ENCODE data around the gene KCNG4. TPM values are rescaled to one million over a fixed set of nuclear protein-coding genes. Genes with fewer than 3 reads are reported as not detected.

Gene KCNG4
- total and polyA plus RNA-seq, 8 donors = 0.03 to 0.06 (median 0.04) TPM; not detected in 3

GRCh38 chr16:84227548-84227947 is 12.3 kb downstream of the KCNG4 start:
- intact Hi-C loops (cut with DNase I) = no loop called here
- Histone ChIP-seq H3K4me3 (no peak overlapping the region), H3K36me3 (no peaks in the 10 kb centered on the region), H3K27me3 (peaks cover 0 to 18% of the 10 kb centered on the region in 2 donors), H3K4me1 (no peaks in the 10 kb centered on the region), H3K9me3 (no peaks in the 10 kb centered on the region), H3K27ac (no peak overlapping the region)
- ATAC-seq (no peak), DNase-seq (no peak)
- TF ChIP-seq CTCF (IDR thresholded peaks at IDR 0.05) = no peak

- no peak overlapping the region for H3K4me3 ChIP-seq
- H3K4me1 ChIP-seq = no peaks in the 10 kb centered on the region
- no peak for ATAC-seq
- DNase-seq = no peak
- H3K27me3 ChIP-seq = peaks cover 0 to 18% of the 10 kb centered on the region in 2 donors
- H3K36me3 ChIP-seq = no peaks in the 10 kb centered on the region
- H3K9me3 ChIP-seq = no peaks in the 10 kb centered on the region
- H3K27ac ChIP-seq = no peak overlapping the region
- no peak for TF ChIP-seq CTCF (IDR thresholded peaks at IDR 0.05)
- intact Hi-C loops (cut with DNase I) = no loop called here
These were observed 13.8 kb downstream of the KCNG4 start for GRCh38 chr16:84226026-84226425.

- no peaks in the 10 kb centered on the region for H3K4me1 ChIP-seq
- no peak overlapping the region for H3K27ac ChIP-seq
- peaks cover 0 to 18% of the 10 kb centered on the region in 2 donors for H3K27me3 ChIP-seq
- no peaks in the 10 kb centered on the region for H3K9me3 ChIP-seq
- DNase-seq = peak in 1 of 4 donors; percentile 28
- intact Hi-C loops (cut with DNase I) = no loop called here
- no peaks in the 10 kb centered on the region for H3K36me3 ChIP-seq
- ATAC-seq = no peak
- no peak overlapping the region for H3K4me3 ChIP-seq
- TF ChIP-seq CTCF (IDR thresholded peaks at IDR 0.05) = no peak
These were observed 14.2 kb downstream of the KCNG4 start for GRCh38 chr16:84225571-84225970.

- Histone ChIP-seq H3K27ac (no peak overlapping the region), H3K9me3 (no peaks in the 10 kb centered on the region), H3K27me3 (peaks cover 0 to 18% of the 10 kb centered on the region in 2 donors), H3K4me3 (no peak overlapping the region), H3K36me3 (no peaks in the 10 kb centered on the region), H3K4me1 (no peaks in the 10 kb centered on the region)
- TF ChIP-seq CTCF (IDR thresholded peaks at IDR 0.05) = no peak
- DNase-seq = no peak
- intact Hi-C loops (cut with DNase I) = no loop called here
- ATAC-seq = no peak
These were observed 14.7 kb downstream of the KCNG4 start for GRCh38 chr16:84225126-84225525.

- ATAC-seq (no peak), DNase-seq (no peak)
- Histone ChIP-seq H3K27me3 (peaks cover 0 to 18% of the 10 kb centered on the region in 2 donors), H3K36me3 (no peaks in the 10 kb centered on the region), H3K9me3 (no peaks in the 10 kb centered on the region), H3K4me1 (no peaks in the 10 kb centered on the region), H3K27ac (no peak overlapping the region), H3K4me3 (no peak overlapping the region)
- TF ChIP-seq CTCF (IDR thresholded peaks at IDR 0.05) = no peak
- intact Hi-C loops (cut with DNase I) = no loop called here
These were observed 15.3 kb downstream of the KCNG4 start for GRCh38 chr16:84224554-84224953.
